VCaP (cell line): ENCODE data around the gene PDCD1LG2.

Experiments
- H3K27ac ChIP-seq: fragments of 450-650 bp; 2 replicates; pipeline ENCODE4 v1.5.1; 2017
- CTCF ChIP-seq: fragments of 450-650 bp; conservative IDR thresholded peaks from 2 replicates; pipeline ENCODE4 v1.5.1; 2017; ENCODE audit warnings: mild to moderate bottlenecking, moderate library complexity

PDCD1LG2 gene

GRCh38 chr9:5479994-5480694 lies 30.2 kb upstream of the PDCD1LG2 start:
- TF ChIP-seq CTCF = no peak
- no peak overlapping the region for H3K27ac ChIP-seq

- H3K27ac ChIP-seq = no peak overlapping the region
- no peak for TF ChIP-seq CTCF
These were observed 29.4 kb upstream of the PDCD1LG2 start for GRCh38 chr9:5480919-5481318.

DNA sequence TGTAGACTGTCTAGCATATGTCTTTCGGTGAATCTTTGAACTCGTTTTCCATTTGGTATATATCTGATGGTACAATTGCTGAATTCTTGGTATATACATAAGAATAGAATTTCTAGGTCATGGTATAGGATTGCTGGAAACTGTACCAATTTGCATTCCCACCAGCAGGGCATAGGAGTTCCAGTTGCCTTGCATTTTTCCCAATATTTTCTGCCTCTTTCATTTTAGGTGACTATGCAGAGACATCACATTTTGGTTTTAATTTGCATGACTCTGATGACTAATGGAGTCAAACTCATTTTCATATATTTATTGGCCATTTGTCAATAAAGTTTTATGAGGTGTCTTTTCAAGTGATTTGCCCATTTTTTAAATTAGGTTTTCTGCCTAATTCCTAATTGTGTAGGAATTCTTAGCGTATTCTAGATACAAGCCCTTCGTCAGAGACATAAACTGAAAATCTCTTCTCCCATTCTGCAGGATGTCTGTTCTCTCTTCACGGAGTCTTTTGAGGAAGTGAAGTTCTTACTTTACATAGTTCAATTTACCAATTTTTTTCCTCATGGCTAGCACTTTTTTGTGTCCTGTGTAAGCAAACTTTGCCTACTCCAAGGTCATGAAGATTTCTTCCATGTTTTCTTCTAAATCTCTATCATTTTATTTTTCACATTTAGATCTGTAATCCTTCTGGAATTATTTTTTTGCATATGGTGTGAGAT lies 28.9 kb upstream of the PDCD1LG2 start:
- no peak for TF ChIP-seq CTCF
- no peak overlapping the region for H3K27ac ChIP-seq

DNA sequence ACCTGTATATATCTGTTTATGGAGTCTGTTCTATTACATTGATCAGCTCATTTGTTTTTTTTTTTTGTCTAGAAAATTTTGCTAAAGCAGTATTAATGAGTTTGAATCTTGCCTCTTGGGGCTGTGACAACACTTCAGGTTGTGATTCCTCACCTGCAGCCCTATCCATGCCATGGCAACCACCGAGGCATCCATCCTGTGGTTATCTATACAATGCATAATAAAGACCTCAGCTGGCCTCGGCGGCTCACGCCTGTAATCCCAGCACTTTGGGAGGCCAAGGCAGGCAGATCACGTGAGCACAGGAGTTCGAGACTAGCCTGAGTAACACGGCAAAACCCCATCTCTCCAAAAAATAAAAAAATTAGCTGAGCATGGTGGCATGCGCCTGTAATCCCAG lies 28.1 kb upstream of the PDCD1LG2 start:
- TF ChIP-seq CTCF = no peak
- no peak overlapping the region for H3K27ac ChIP-seq

GRCh38 chr9:5483306-5483705 lies 27.0 kb upstream of the PDCD1LG2 start:
- no peak overlapping the region for H3K27ac ChIP-seq
- no peak for TF ChIP-seq CTCF

DNA sequence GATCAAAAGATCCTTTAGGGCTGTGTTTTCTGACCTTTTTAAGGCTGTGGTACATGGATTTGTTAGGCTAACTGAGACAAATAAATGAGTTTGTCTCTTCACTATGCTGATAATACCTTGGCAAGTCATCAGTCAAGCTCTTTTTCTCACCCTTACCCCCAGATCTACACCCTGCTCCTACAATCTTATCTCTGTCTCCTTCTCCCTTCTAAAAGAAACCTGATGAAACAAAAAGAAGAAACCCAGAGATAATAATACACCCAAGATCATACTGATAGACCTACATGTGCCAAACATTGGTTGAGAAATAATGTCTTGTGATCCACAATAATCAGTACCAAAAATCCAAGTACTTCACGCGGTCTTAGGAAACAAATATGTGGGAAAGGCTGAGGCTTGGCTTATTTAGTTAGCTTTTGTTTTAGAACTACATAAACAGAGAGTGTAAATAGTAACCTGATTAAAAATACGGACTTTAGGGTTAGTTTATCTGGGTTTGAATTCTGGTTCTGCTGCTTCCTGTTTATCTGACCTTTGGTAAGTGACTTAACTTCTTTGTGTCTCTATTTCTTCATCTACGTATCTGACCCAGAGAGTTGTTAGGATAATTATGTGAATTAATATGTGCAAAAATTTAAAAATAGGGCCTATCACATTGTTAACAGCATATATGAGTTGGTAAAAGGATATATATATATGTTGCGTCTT lies 24.8 kb upstream of the PDCD1LG2 start:
- H3K27ac ChIP-seq = no peak overlapping the region
- TF ChIP-seq CTCF = no peak

GRCh38 chr9:5486988-5487387 lies 23.3 kb upstream of the PDCD1LG2 start:
- TF ChIP-seq CTCF = no peak
- no peak overlapping the region for H3K27ac ChIP-seq
